CD4-positive, alpha-beta T cell treated with Interleukin-12 subunit alpha and Interleukin-12 subunit beta, for 1 hour (primary cell): Measurements from ENCODE around the gene DBF4.
"Not testable (repeated sequence)": the region's sequence is repeated elsewhere in the genome, so short reads cannot be mapped to it uniquely, and the experiment has no call there.

ENCODE experiments used
- DNase-seq: peaks from one replicate; pipeline ENCODE4 v3.0.0-alpha.2; 2020

The DBF4 gene

DNA sequence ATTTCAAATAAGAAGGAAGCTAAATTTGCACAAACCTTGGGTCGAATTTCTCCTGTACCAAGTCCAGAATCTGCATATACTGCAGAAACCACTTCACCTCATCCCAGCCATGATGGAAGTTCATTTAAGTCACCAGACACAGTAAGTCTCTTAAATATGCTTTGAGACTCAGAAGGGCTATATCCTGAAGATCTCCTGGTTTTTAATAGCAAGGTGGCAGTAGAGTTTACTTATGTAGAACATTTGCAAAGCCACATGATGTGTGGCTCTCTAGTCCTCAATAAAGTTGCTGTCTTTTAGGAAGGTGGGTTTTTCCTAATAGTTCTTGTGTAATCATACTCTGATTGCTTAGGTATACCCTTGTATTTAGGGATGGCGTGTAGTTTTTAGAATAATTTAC lies 8.7 kb downstream of the DBF4 start:
- DNase-seq, result no peak

DNA sequence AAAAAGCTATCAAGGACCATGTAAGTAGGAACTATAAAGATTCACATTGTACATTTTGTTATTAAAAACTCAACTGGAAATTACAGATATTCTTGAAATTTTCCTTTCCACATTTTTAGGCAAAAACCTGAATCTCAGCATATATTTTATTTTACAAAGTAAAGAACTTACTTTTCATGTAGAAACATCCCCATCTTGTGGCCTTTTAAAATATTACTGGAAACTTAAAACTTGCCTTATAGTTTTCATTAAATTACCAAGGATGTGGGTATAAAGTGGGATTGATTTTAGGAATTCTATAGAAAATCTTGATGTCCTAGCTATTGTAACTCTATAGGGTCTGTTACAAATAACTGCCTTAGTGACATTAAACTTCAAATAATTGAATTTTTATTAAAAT lies 10.6 kb downstream of the DBF4 start:
- DNase-seq, result peak; percentile 54

- no peak for DNase-seq
Measured at GRCh38 chr7:87895363-87895762, 19.1 kb downstream of the DBF4 start.

- DNase-seq, result no peak
Measured at GRCh38 chr7:87899255-87899654, 23.0 kb downstream of the DBF4 start.

GRCh38 chr7:87907136-87907906 lies 31.0 kb downstream of the DBF4 start:
- not testable (repeated sequence) for DNase-seq

GRCh38 chr7:87908814-87909213 lies 32.5 kb downstream of the DBF4 start:
- DNase-seq, result not testable (repeated sequence)

- no peak for DNase-seq
Measured at GRCh38 chr7:87912121-87912520, 35.8 kb downstream of the DBF4 start.

DNA sequence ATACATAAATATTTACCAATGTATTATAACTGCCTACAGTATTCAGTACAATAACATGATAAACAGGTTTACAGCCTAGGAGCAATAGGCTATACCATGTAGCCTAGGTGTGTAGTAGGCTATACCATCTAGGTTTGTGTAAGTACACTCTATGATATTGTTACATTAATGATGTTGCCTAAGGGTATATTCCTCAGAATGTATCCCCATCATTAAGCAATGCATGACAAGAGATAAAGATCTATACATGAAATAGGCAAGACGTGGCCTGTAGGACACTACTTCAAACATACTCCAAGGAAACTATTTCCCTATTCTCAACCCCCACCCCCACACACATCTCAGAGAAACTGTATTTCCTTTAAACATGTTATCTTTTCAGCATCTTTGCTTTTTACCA lies 42.4 kb downstream of the DBF4 start:
- no peak for DNase-seq

GRCh38 chr7:87919875-87920274 lies 43.6 kb downstream of the DBF4 start:
- DNase-seq, result no peak

DNA sequence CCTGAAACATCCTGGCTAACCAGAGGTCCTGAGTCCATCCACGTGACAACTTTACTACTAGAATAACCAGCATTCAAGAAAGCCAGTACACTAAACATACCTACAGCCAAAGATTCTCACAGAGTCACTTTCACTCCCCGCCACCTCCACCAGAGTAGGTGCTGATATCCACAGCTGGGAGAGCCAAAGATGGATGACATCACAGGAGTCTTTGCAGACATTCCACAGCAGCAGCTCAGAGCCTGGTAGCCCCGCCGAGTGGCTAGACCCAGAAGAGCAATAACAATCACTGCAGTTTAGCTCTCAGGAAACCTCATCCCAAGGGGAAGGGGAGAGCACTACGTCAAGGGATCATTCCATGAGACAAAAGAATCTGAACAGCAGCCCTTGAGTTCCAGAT lies 44.3 kb downstream of the DBF4 start:
- no peak for DNase-seq

DNA sequence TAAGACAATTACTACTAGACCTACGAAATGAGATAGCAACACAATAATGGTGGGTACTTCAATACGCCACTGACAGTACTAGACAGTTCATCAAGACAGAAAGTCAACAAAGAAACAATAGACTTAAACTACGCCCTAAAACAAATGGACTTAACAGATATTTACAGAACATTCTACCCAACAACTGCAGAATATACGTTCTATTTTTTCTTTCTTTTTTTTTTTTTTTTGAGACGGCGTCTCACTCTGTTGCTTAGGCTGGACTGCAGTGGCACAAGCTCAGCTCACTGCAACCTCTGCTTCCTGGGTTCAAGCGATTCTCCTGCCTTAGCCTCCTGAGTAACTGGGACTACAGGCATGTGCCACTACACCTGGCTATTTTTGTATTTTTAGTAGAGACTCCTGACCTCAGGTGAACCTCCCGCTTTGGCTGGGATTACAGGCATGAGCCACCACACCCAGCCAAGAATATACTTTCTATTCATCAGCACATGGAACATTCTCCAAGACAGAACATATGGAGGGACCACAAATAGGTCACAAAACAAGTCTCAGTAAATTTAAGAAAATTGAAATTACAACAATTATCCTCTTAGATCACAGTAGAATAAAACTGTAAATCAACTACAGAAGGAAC lies 46.6 kb downstream of the DBF4 start:
- DNase-seq, result not testable (repeated sequence)

DNA sequence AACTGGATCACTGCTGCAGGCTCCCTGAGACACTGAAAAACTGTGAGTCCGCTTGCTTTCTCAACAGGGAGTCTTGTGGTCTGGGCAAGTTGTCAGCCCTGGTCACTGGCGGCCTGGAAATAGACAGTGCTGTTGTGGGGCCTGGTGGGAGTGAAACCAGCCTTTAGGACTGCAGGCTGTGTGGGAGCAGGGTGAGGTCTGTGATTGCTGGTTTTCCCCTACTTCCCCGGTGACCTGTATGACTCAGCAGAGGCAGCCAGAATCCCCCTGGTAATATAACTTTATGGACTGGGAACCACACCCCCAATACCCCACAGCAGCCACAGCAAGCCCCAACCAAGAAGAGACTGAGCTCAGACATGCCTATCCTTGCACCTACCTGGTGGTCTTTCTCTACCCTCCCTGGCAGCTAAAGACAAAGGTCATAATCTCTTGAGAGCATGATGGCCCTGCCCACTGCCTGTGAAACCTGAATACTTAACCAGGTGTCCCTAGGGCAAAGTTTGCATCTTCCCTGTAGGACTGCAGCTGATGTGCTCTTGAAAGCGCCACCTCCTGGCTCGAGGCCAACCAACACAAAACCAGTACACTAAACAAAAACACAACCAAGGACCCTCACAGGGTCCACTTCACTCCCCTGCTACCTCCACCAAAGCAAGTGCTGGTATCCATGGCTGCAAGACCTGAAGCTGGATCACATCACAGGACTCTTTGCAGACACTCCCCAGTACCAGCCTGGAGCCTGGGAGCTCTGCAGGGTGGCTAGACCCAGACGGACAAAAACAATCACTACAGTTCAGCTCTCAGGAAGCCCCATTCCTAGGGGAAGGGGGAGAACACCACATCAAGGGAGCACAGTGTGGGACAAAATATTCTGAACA lies 50.5 kb downstream of the DBF4 start:
- DNase-seq, result no peak

- no peak for DNase-seq
Measured at GRCh38 chr7:87933605-87933952, 57.3 kb downstream of the DBF4 start.

- DNase-seq, result peak; percentile 87
Measured at GRCh38 chr7:87933953-87934698, 57.8 kb downstream of the DBF4 start, which contains the start of gene ADAM22. ADAM22 (plus strand) TSS chr7:87934251; CDS start chr7:87934466, 215 bp downstream.

GRCh38 chr7:87934699-87935383 lies 58.5 kb downstream of the DBF4 start:
- peak; percentile 14 for DNase-seq

GRCh38 chr7:87935384-87935706 lies 59.1 kb downstream of the DBF4 start:
- DNase-seq, result no peak

DNA sequence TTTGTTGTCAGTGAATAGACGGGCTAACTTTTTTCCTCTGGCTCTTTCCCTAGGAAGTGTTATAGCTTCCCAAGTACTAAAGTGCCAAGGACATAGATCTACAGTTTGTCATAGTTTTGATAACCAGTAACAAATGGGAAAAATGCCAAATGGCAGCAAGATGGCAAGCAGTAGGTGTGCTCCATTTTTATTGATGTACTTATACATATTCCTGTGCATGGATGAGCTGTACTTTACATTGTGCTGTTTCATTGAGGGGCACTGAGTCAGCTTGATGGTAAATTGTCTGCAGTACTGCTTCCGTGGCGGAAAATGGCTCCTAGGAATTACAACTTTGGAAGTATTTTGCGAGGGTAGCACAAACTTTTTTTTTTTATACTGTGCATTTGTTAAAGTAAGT lies 64.8 kb downstream of the DBF4 start:
- no peak for DNase-seq

DNA sequence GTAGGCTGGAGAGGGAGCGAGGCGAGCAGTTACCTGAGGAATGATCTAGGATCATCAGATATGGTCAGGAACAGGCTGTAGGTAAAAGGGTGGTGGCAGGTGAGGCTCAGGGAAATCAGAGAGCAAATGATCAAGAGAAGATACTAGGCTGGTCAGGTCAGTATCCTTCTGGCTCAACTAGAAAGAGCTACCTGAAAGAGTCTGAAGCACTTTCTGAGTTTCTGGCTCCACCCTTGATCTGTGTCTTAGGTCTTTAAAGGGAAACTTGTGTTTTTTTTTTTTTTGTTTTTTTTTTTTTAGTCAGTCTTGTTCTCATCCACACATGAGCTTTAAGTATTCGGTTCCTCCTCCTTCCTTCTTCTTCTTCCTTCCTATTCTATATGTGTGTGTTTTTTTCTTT lies 68.3 kb downstream of the DBF4 start:
- DNase-seq, result no peak

DNA sequence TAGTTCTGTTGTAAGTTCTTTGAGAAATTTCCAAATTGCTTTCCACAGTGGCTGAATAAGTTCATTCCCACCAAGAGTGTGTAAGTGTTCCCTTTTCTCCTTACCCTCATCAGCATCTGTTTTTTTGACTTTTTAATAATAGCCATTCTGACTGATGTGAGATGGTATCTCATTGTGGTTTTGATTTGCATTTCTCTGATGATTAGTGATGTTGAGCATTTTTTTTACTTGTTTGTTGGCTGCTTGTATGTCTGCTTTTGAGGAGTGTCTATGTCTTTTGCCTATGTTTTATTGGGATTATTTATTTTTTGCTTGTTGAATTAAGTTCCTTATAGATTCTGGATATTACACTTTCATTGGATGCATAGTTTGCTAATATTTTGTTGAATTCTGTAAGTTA lies 69.6 kb downstream of the DBF4 start:
- DNase-seq, result not testable (repeated sequence)

GRCh38 chr7:87948371-87948770 lies 72.1 kb downstream of the DBF4 start:
- DNase-seq, result no peak
